A549 (cell line): ENCODE measurements around the gene RAD51B. TPM values are rescaled to one million over a fixed set of nuclear protein-coding genes. Genes with fewer than 3 reads are reported as not detected.

Experiments
- ATAC-seq, 2 experiments: fragments of 200-7000 bp in 1 of 2; fragments of >200 bp in 1 of 2; cut with Nextera tagmentation in 1 of 2; cut with Tn5 transposase in 1 of 2; 3 replicates each; pipeline versions ENCODE4 v1.8.0 to v1.9.1; 2018 to 2020; ENCODE audit warnings: mild to moderate bottlenecking in 1 of 2, moderate library complexity in 1 of 2
- CTCF ChIA-PET: fragments of 300-600 bp; sonication (Branson Sonifier 250); formaldehyde crosslinking; extraction: SDS; loops from one replicate; lab custom pipeline; 2021; ENCODE audit warnings: antibody characterized with exemption, inconsistent platforms; lab: Yijun Ruan, JAX
- POLR2A ChIA-PET: fragments of 350-600 bp; formaldehyde crosslinking; extraction: SDS; loops from one replicate; lab custom pipeline; 2021; ENCODE audit warnings: antibody characterized with exemption, inconsistent platforms; lab: Yijun Ruan, JAX
- DNase-seq, 2 experiments: peaks; one replicate each; pipeline versions ENCODE4 v3.0.0 to v3.0.0-alpha.2; 2011 to 2016; ENCODE audit warnings: low read depth in 1 of 2, low spot score in 1 of 2
- FAIRE-seq: peaks from 2 replicates; lab custom pipeline; 2011; peaks lifted over from hg19 to GRCh38; lab: Jason Lieb, UNC
- H3K27ac ChIP-seq, 2 experiments: fragments of >200 bp; sonication (Bioruptor Twin); formaldehyde crosslinking; 3 replicates each; pipeline ENCODE4 v1.5.1; 2016 to 2017
- H3K4me1 ChIP-seq: fragments of >200 bp; sonication (Bioruptor Twin); formaldehyde crosslinking; 3 replicates; pipeline ENCODE4 v1.6.1; 2016
- H3K4me2 ChIP-seq: fragments of >200 bp; sonication (Bioruptor Twin); formaldehyde crosslinking; 3 replicates; pipeline ENCODE4 v1.6.1; 2016
- H3K4me3 ChIP-seq: fragments of >200 bp; sonication (Bioruptor Twin); formaldehyde crosslinking; 3 replicates; pipeline ENCODE4 v1.5.1; 2016
- H3K9me3 ChIP-seq: fragments of >200 bp; sonication (Bioruptor Twin); formaldehyde crosslinking; 3 replicates; pipeline ENCODE4 v1.6.1; 2016
- ATOH8 ChIP-seq: fragments of 250-450 bp; sonication (Bioruptor Pico); IDR thresholded peaks from 2 replicates; pipeline ENCODE4 v1.5.0; 2020; ENCODE audit warnings: low read depth, mild to moderate bottlenecking, moderate library complexity
- BHLHE40 ChIP-seq: IDR thresholded peaks from 2 replicates; pipeline ENCODE4 v1.6.1; 2012; ENCODE audit warnings: low read depth, low read length, inconsistent platforms
- CEBPB ChIP-seq, 2 experiments: fragments of >200 bp in 1 of 2; sonication (Bioruptor Twin) in 1 of 2; formaldehyde crosslinking in 1 of 2; IDR thresholded peaks; 2 replicates each; pipeline ENCODE4 v1.6.1; 2012 to 2016
- CHD4 ChIP-seq: fragments of 200-600 bp; sonication (generic); IDR thresholded peaks from 2 replicates; pipeline ENCODE4 v1.6.1; 2016; ENCODE audit warnings: antibody characterized with exemption, mild to moderate bottlenecking, borderline replicate concordance
- EHMT2 ChIP-seq: fragments of 200-600 bp; sonication (generic); IDR thresholded peaks from 2 replicates; pipeline ENCODE4 v1.6.1; 2016; ENCODE audit warnings: antibody characterized with exemption, low read depth, mild to moderate bottlenecking, moderate library complexity
- ELK1 ChIP-seq: fragments of 150-350 bp; IDR thresholded peaks from 2 replicates; pipeline ENCODE4 v1.6.1; 2014; ENCODE audit warnings: low read depth, mild to moderate bottlenecking, low read length
- EP300 ChIP-seq, 2 experiments: fragments of >200 bp; sonication (Bioruptor Twin); formaldehyde crosslinking; IDR thresholded peaks; 2 replicates in 1 of 2; 3 replicates in 1 of 2; pipeline ENCODE4 v1.6.1; 2016 to 2017
- FOSL2 ChIP-seq, 2 experiments: fragments of 450-650 bp in 1 of 2; fragments of >200 bp in 1 of 2; sonication (Bioruptor Twin) in 1 of 2; formaldehyde crosslinking; IDR thresholded peaks; 2 replicates each; pipeline versions ENCODE4 v1.5.0 to v1.6.1; 2016 to 2020; ENCODE audit warnings: mild to moderate bottlenecking in 1 of 2, moderate library complexity in 1 of 2
- FOXS1 ChIP-seq: fragments of 250-450 bp; sonication (Bioruptor Pico); IDR thresholded peaks from 2 replicates; pipeline ENCODE4 v1.5.0; 2020; ENCODE audit warnings: mild to moderate bottlenecking, moderate library complexity
- HMGXB4 ChIP-seq: fragments of 250-450 bp; sonication (Bioruptor Pico); IDR thresholded peaks from 2 replicates; pipeline ENCODE4 v1.5.0; 2021; ENCODE audit warnings: mild to moderate bottlenecking, moderate library complexity, borderline replicate concordance
- HOXA7 ChIP-seq: fragments of 250-450 bp; sonication (Bioruptor Pico); IDR thresholded peaks from 2 replicates; pipeline ENCODE4 v1.5.0; 2020; ENCODE audit warnings: mild to moderate bottlenecking, moderate library complexity
- JUNB ChIP-seq: fragments of >200 bp; sonication (Bioruptor Twin); formaldehyde crosslinking; IDR thresholded peaks from 2 replicates; pipeline ENCODE4 v1.6.1; 2016
- MAX ChIP-seq: IDR thresholded peaks from 2 replicates; pipeline ENCODE4 v1.6.1; 2012
- NFE2L2 ChIP-seq: fragments of 150-350 bp; conservative IDR thresholded peaks from 2 replicates; pipeline ENCODE4 v1.6.1; 2014; ENCODE audit warnings: low read length
- PHF8 ChIP-seq: fragments of 200-600 bp; sonication (generic); IDR thresholded peaks from 2 replicates; pipeline ENCODE4 v1.6.1; 2016; ENCODE audit warnings: low read depth, mild to moderate bottlenecking, antibody characterized with exemption, moderate library complexity, borderline replicate concordance
- RAD21 ChIP-seq, 2 experiments: fragments of >200 bp in 1 of 2; sonication (Bioruptor Twin) in 1 of 2; formaldehyde crosslinking in 1 of 2; IDR thresholded peaks in 1 of 2; conservative IDR thresholded peaks in 1 of 2; 2 replicates in 1 of 2; 3 replicates in 1 of 2; pipeline ENCODE4 v1.6.1; 2012 to 2018; ENCODE audit warnings: inconsistent platforms in 1 of 2
- SMC3 ChIP-seq: fragments of >200 bp; sonication (Bioruptor Twin); formaldehyde crosslinking; IDR thresholded peaks from 3 replicates; pipeline ENCODE4 v1.6.1; 2018; ENCODE audit warnings: inconsistent platforms
- TP53 ChIP-seq: fragments of 250-450 bp; sonication (Bioruptor Pico); IDR thresholded peaks from 2 replicates; pipeline ENCODE4 v1.5.0; 2021; ENCODE audit warnings: mild to moderate bottlenecking, moderate library complexity
- WGBS: methylation state at CpG from one replicate; pipeline ENCODE4 v1.1.6; 2017; ENCODE audit errors: missing lambda C conversion rate; 5-methylcytosine and 5-hydroxymethylcytosine counted together
- polyA plus RNA-seq, 4 experiments: library from polyadenylated mRNA; depleted of rRNA in 3 of 4; stranded (reverse); fragments of >200 nt; fragmentation: RNase III in 1 of 4; extraction: RNeasy Plus Mini Kit Qiagen cat#74134 plus additional on column Dnase treatment in 1 of 4; gene quantifications; 2 replicates in 3 of 4; 3 replicates in 1 of 4; pipeline ENCODE4 v1.2.3, GENCODE V29; 2011 to 2017

The RAD51B gene
- polyA plus RNA-seq, 2 of the 4 experiments (the other 2 are of a cell fraction): 7.2 to 10.8 TPM

GRCh38 chr14:68157971-68158371 lies 338.4 kb downstream of the RAD51B start:
- peak overlapping the region; percentile 17; the same call in 1 of the 3 replicates for H3K4me2 ChIP-seq
- CTCF ChIA-PET: interaction anchor here (1.1 to 1.5 kb wide), 2 partner anchors 11 kb away, joined by 3 read pairs; no protein-coding TSS in a partner anchor
- no peak for FAIRE-seq

GRCh38 chr14:68158640-68159039 lies 339.1 kb downstream of the RAD51B start:
- H3K9me3 ChIP-seq: peaks cover 9% of the 10 kb centered on the region; the same call in 2 of the 3 replicates
- CTCF ChIA-PET: interaction anchor here (1.5 kb wide), 1 partner anchor 10 kb away, joined by 3 read pairs; no protein-coding TSS in a partner anchor
- peak overlapping the region; percentile 67 to 81 for H3K27ac ChIP-seq
- ATAC-seq (no peak), DNase-seq (no peak), FAIRE-seq (no peak)
- H3K4me3 ChIP-seq: no peak overlapping the region
- POLR2A ChIA-PET: interaction anchor here (1.4 kb wide), 1 partner anchor 14 kb away, joined by 4 read pairs; no protein-coding TSS in a partner anchor
- TF ChIP-seq RAD21 (conservative IDR thresholded peaks at IDR 0.05 in 1 of 2, IDR thresholded peaks at IDR 0.05 in 1 of 2) (peak in 1 of 2 experiments; percentile 29; a peak in 2 of 5 replicates), EP300 (IDR thresholded peaks at IDR 0.05) (no peak)
- 96% methylated on average over 4 of the region's 4 CpGs for WGBS
- no peak overlapping the region for H3K4me2 ChIP-seq
- H3K4me1 ChIP-seq: peaks cover 24% of the 10 kb centered on the region

More at GRCh38 chr14:68157971-68158371, 338.4 kb downstream of the RAD51B start:
- peaks cover 11% of the 10 kb centered on the region for H3K9me3 ChIP-seq
- H3K4me1 ChIP-seq: peaks cover 19% of the 10 kb centered on the region
- no peak for DNase-seq
- TF ChIP-seq ATOH8 (CRISPR knock-in tag): no peak
- no peak for TF ChIP-seq CHD4
- no peak for TF ChIP-seq FOXS1 (CRISPR knock-in tag)
- TF ChIP-seq EHMT2: no peak
- no peak for TF ChIP-seq FOSL2 (IDR thresholded peaks at IDR 0.05)
- TF ChIP-seq FOSL2 (CRISPR knock-in tag; IDR thresholded peaks at IDR 0.05): no peak
- no peak for TF ChIP-seq PHF8
- no peak for TF ChIP-seq HMGXB4 (CRISPR knock-in tag)
- TF ChIP-seq RAD21 (conservative IDR thresholded peaks at IDR 0.05 in 1 of 2, IDR thresholded peaks at IDR 0.05 in 1 of 2): no peak
- no peak for TF ChIP-seq NFE2L2
- TF ChIP-seq ELK1: no peak
- no peak for TF ChIP-seq HOXA7
- TF ChIP-seq MAX: no peak
- TF ChIP-seq BHLHE40: no peak
- no peak for TF ChIP-seq SMC3
- no peak for TF ChIP-seq TP53 (CRISPR knock-in tag)
- TF ChIP-seq JUNB: no peak
- no peak for TF ChIP-seq CEBPB (IDR thresholded peaks at IDR 0.05)
- TF ChIP-seq, all 56 proteins: peak for 0
- 79% methylated on average over 1 of the region's 1 CpG for WGBS
- Histone ChIP-seq H3K27ac (peak overlapping the region; percentile 67 to 81), H3K4me3 (no peak overlapping the region)
- POLR2A ChIA-PET: interaction anchor here (1.4 kb wide), 1 partner anchor 14 kb away, joined by 4 read pairs; no protein-coding TSS in a partner anchor
- ATAC-seq: no peak
